Measurements from ENCODE around the gene RFXAP. TPM values are rescaled to one million over a fixed set of nuclear protein-coding genes. Genes with fewer than 3 reads are reported as not detected.
"Not testable (repeated sequence)": the region's sequence is repeated elsewhere in the genome, so short reads cannot be mapped to it uniquely, and the experiment has no call there.

RFXAP gene, protein sequence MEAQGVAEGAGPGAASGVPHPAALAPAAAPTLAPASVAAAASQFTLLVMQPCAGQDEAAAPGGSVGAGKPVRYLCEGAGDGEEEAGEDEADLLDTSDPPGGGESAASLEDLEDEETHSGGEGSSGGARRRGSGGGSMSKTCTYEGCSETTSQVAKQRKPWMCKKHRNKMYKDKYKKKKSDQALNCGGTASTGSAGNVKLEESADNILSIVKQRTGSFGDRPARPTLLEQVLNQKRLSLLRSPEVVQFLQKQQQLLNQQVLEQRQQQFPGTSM
- polyA plus RNA-seq (ENCODE audit: insufficient read length in 4 of 4) = 10 to 100 TPM; 14.5 to 28.4 (median 17.8) TPM

DNA sequence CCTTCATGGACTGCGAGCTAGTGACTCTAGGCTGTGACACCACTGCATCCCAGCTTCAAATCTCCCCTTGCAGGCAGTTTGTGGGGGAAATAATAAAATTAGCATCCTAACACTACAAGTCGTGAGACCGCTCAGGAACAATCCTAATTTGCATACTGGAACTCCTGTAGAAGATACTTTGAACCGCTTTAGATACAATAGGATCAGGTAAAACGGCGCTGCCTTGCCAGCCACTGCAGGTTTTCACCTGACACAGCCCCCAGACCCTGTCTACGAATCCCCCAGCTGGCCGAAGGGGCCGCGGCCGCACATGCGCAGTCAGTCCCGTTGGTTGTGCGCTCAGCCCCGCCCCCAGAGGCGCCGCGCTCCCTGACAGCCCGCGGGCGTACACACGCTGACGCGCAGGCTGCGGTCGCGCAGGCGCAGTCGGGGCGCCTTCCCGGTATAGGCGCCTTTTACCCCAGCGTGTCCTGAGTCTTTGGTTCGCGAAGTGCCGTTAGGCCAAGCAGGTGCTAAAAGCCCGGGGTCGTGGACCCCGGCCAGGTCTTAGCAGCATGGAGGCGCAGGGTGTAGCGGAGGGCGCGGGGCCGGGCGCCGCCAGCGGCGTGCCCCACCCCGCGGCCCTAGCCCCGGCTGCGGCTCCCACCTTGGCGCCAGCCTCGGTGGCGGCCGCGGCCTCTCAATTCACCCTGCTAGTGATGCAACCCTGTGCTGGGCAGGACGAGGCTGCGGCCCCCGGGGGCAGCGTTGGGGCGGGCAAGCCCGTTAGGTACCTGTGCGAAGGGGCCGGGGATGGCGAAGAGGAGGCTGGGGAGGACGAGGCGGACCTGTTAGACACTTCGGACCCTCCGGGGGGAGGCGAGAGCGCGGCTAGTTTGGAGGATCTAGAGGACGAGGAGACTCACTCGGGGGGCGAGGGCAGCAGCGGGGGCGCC is at the start of gene RFXAP:
Gene RFXAP (plus strand): TSS at position 419 of the 935 bp plus-strand sequence. CDS start 136 bp downstream, at position 555.
- DNase-seq (ENCODE audit: low read depth in 4 of 4, low spot score in 3 of 4) = peak; percentile 74 to 78 (median 77)

DNA sequence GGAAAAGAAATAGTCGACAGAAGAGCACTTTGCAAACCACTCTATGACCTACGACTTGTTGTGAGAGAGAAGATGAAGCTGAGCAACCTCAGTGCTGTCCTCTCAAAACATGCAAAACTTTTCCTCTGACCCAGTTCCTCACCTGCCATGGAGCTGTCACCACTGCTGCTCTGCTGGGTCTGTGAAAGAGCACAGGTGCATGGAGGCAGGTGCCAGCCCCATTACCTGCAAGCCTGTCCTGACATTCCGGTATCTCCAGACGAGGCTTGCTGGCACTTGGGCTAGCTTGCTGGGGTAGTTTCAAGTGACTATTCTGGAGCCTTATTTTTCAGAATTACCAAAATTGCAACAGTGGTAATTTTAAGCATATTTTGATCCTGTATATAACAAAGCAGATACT is 49.5 kb upstream of the RFXAP start:
- no peak for DNase-seq (ENCODE audit: low read depth in 4 of 4, low spot score in 3 of 4)

DNA sequence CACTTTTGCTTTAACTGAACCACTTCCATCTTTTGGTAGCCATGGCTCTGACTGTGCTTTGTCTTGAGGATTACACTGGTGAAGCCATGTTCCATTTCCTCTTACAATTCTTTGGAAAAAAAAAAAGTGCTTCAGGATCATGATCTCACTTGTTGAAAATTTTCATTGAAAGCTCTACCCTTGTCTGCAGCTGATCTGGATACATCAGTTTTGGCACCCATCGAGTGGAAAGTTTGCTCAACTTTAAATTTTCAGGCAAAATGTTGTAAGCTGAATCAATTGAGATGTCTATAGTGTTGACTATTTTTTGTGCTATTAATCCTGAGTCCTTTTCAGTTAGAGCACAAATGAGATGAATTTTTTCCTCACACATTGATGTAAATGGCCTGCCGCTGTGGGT is 48.3 kb upstream of the RFXAP start:
- DNase-seq (ENCODE audit: low read depth in 4 of 4, low spot score in 3 of 4) = no peak

DNA sequence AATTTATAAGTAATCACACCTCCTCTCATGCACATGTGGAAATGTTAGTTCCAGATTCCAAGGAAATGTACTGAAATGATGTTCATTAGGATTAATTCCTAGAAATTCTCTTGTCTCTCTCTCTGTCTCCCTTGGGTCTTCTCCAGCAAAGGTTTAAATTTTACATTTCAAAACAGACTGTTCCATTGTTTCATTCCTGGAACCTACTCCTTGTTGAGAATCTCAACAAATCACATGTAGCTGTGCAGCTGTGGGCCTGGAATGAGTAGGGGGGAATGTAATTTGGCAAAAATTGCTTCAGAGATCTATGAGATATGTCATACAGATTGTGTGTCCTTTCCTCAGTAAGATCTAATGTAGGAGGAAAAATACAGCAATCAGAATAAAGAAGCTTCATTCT is 46.2 kb upstream of the RFXAP start:
- no peak for DNase-seq (ENCODE audit: low read depth in 4 of 4, low spot score in 3 of 4)

DNA sequence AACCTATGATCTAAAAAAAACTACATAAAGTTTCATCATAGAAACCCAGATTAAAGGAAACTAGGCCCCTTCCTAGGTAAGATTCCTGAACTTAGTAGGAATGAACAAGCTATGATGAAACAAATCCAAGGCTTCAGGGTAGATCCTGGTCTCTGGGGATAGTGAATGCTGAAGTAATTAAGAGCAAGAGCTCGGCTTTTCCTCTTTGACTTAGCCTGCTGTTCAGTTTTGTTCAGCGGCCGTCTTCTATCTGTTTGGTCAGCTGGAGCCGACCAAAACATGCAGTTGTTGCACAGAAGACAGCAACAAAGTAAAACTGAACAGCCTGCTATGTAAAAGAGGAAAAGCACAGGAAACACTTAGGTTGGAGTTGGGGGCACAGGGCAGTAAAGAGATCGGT is 44.1 kb upstream of the RFXAP start:
- DNase-seq (ENCODE audit: low read depth in 4 of 4, low spot score in 3 of 4) = no peak

DNA sequence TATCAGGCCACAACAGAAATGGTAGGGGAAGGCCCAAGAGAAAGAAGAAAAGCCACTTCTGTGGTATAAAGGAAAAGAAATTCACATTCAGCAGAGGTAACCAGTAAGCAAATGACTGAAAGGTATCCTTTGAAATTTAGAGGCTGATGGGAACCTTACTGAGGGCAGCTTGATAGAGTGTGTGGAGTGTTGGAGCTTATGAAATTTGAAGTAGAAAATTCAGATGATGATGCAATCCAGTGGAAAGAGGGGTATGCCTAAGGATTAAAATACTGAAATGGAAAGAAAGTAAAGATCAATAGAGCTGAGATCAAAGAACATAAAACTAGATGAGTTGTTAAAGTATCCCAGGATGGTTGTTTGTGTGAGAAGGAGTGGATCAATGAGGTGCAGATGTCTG is 42.8 kb upstream of the RFXAP start:
- DNase-seq (ENCODE audit: low read depth in 4 of 4, low spot score in 3 of 4) = no peak

DNA sequence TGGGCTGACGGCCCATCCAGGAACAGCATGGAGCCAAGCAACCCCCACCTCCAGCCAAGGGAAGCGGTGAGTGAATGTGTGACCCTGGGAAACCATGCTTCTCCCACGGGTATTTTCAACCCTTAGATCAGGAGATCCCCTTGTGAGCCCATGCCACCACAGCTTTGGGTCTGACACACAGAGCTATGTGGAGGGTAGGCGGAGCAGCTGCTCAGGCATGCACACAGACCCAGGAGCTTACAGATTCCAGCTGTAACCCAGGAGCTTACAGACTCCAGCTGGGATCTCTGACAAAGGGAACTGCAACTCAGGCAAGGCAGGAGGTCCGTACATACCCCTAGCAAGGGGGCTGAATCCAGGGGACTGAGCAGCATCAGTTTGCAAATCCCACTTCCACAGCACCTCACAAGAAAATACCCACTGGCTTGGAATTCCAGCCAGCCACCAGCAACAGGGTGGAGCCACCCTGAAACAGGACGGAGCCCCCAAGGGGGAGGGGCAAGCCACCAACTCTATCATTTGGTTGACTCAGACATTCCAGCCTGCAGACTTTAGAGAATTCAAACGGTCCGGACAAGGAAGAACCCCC is 40.8 kb upstream of the RFXAP start:
- DNase-seq (ENCODE audit: low read depth in 4 of 4, low spot score in 3 of 4) = peak; percentile 56 to 70 (median 61)

DNA sequence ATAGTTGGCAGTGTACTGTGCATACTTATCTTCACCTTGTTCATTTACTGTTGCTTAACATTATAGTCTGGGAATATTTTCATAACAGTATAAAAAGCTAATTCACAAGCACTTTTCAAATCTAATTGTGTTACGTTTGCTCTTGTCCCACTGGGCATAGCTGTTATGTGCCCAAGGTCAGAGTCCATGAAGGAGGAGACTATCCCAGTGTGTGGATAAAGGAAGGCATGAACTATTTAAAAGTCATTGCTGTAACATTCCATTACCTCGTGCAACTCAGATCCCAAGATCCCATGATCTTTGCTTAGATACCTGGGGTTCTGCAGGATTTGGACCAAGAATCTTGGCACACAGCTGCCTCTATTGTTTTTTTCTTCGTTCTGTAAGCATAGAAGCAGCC is 35.1 kb upstream of the RFXAP start:
- DNase-seq (ENCODE audit: low read depth in 4 of 4, low spot score in 3 of 4) = no peak

DNA sequence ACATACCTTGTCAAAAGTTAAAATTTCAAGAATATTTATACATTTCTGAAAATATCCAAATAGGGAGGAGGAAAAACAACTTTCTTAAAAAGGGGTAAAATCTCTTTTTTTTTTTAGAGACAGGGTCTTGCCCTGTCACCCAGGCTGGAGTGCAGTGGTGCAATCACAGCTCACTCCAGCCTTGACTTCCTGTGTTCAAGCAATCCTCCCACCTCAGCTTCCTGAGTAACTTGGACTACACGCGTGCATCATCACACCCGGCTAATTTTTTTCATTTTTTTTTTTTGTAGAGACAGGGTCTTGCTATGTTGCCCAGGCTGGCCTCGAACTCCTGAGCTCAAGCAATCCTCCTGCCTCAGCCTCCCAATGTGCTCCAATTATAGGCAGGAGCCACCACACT is 32.8 kb upstream of the RFXAP start:
- DNase-seq (ENCODE audit: low read depth in 4 of 4, low spot score in 3 of 4) = not testable (repeated sequence)

DNA sequence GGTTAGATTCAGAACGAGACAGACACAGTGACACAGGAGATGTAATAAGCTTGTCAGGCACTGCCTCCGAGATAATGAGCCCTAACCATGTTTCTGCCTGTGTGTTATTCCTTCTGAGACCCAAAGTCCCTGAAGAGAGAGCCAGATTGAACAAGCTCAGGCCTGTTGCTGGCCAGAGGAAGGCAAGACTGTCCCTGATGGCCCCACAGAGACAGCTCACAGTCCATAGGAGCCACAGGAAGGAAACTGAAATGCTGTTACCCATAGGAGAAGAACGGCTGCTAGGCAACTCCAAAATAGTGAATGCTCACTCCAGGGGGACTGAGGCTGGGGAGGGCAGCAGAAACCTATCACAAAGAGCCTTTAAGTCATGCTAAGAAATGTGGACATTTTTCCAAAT is 31.8 kb upstream of the RFXAP start:
- no peak for DNase-seq (ENCODE audit: low read depth in 4 of 4, low spot score in 3 of 4)

DNA sequence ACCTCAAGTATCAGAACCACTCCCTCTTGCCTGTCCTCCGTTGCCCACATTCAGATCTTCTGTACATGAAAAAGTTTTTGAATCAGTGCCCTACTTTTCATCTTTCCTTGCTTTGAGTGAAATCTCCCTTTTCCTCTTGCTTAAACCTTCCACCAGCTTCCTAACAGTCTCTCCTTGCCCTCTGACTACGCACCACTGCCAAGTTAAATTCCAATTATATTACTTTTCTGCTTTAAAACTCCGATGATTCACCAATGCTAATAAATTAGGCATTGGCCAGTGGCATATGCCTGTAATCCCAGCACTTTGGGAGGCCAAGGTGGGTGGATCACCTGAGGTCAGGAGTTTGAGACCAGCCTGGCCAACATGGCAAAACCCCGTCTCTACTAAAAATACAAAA is 30.7 kb upstream of the RFXAP start:
- no peak for DNase-seq (ENCODE audit: low read depth in 4 of 4, low spot score in 3 of 4)

DNA sequence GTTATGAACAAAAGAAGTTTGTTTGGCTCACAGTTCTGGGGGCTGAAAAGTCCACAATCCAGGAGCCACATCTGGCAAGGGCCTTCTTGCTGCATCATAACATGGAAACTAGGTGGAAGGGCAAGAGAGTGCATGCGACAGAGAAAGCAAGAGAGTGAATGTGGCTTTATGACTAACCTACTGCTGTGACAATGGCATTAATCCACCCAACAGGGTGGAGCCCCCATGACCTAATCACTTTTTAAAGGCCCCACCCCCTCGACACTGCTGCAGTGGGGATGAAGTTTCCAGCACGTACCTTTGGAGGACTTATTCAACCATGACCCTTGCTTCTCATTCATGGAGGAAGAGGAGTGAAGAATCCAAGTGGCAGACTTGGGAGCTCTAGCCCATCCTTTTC is 30.0 kb upstream of the RFXAP start:
- DNase-seq (ENCODE audit: low read depth in 4 of 4, low spot score in 3 of 4) = no peak

DNA sequence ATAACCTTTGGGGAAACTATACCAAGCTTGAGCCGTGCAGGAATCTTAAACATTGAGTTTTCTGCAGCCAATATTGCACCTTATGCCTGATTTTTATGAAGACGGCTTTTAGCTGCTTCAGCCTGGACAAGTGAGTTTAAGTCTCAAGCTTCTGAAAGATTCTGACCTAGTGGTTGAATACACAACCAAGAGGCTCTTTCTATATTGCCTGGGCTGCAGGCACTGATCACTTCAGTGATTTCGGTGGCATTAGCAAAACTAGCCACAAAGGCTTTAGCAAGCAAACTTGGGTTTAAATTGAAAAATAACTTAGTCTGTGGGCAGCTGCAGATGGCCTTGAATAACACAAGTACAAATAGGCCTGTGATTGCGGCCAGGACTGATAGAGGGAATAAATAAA is 29.3 kb upstream of the RFXAP start:
- no peak for DNase-seq (ENCODE audit: low read depth in 4 of 4, low spot score in 3 of 4)

DNA sequence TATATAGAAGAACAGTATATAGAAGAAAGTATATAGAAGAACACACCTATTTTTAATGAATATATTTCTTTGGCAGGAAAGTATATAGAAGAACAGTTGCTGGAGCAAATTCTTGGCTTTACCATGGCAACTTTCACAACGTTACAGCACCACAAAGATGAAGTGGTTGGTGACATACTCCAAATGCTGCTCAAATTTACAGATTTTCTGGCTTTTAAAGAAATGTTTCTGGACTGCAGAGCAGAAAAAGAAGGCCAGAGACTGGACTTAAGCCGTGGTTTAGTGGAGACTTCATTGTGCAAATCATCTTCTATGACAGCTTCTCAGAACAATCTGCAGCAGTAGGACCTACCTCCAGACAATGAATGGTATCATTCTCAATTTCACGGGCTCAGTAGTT is 24.3 kb upstream of the RFXAP start:
- no peak for DNase-seq (ENCODE audit: low read depth in 4 of 4, low spot score in 3 of 4)

DNA sequence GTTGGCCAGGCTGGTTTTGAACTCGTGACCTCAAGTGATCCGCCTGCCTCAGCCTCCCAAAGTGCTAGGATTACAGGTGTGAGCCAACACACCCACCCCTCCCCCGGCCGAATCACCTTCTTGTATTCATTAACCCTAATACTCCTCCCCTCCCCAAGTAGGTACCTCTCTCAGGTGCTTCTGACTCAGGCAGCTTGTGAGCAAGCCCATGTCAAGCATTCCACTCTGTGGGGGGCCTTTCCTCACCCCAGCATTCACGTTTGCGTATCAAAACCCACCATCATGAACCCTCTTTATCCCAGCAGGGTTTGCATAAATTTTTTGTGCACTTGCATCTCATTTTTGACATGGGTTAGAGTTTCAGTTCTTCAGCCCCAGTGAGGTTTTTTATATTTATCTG is 23.6 kb upstream of the RFXAP start:
- no peak for DNase-seq (ENCODE audit: low read depth in 4 of 4, low spot score in 3 of 4)

DNA sequence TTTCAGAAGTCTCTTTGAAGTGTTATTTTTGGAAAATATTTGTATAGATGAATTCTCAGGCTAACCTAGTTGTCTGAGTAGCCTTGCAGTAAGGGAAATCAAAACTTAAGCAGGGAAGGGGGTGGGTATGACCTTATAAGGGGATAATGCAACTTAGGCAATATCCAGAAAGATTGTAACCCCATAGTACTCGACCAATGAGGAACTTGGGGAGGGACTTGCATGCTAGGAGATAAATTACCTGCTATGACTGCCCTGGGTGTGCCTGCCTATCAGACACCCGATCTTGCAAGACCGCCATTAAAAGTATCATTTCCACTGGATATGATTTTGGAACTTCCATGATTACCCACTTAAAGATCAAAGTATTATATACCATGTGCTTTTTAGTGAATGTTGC is 23.0 kb upstream of the RFXAP start:
- DNase-seq (ENCODE audit: low read depth in 4 of 4, low spot score in 3 of 4) = no peak

DNA sequence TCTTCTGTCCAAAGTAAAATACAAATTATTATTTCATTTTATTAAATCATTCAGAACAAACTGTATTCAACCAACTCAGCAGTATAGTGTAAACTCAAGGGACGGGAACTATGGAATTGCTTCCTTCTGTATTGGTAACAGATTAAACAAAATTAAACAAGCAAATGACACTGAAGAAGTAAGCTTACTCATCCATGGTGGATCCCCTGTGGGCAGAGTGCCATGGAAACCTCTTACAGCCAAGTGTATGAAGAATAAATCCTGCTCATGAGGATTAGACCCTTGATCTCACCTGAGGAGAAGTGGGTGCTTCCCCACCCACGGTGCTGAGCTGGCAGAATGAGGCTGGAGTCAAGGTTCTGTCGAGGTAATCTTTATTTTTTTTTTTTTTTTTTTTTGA is 18.0 kb upstream of the RFXAP start:
- DNase-seq (ENCODE audit: low read depth in 4 of 4, low spot score in 3 of 4) = no peak

DNA sequence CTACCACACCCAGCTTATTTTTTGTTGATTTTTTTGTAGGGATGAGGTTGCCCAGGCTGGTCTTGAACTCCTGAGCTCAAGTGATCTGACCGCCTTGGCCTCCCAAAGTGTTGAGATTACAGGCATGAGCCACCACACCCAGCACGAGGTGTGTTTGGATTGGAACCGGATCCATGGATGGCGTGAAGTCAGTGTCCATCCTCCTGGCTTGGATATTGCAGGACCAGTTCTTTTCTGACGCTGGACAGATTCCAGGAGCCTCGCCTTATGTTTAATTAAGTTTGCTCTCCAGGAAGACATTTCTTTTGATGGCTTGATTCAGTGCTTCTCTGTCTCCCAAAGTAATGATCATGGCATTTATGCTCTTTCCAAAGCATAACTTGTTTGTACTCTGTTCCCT is 14.4 kb upstream of the RFXAP start:
- DNase-seq (ENCODE audit: low read depth in 4 of 4, low spot score in 3 of 4) = no peak

DNA sequence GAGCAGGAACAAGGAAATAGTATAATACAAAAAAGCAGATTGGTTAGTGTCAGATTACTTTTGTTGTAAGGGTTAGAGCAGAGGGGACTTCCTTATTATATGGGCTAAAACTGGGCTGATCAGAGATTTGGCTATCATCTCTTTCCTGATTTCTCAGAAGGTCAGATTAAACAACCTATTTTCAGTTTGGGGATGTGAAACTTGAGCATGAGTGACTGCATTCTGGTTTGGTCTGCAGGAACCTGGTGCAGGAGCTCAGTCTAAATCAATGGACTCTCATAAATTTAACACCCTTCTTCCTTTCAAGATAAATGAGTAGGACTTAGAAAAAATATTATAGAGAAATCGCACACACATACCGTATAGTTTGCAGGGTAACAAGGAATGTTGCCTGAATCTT is 12.9 kb upstream of the RFXAP start:
- no peak for DNase-seq (ENCODE audit: low read depth in 4 of 4, low spot score in 3 of 4)

DNA sequence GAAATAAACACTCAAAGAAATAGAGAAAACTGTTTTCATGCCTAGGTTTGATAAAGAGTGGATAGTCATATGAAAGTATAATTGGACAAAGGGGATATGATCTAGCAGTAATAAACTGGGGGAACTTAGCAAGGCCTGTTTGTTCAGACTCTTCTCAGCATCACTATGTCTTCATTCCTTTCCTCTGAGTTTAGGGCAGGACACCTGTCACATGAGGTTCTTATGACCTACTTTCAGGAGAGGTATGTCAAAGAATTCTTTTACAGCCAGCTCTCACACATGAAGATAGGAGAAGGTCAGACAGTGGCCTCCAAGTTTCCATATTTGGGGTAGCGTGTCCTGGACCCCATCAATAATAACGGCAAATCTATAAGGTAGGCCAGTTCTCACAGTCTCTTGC is 11.4 kb upstream of the RFXAP start:
- no peak for DNase-seq (ENCODE audit: low read depth in 4 of 4, low spot score in 3 of 4)

DNA sequence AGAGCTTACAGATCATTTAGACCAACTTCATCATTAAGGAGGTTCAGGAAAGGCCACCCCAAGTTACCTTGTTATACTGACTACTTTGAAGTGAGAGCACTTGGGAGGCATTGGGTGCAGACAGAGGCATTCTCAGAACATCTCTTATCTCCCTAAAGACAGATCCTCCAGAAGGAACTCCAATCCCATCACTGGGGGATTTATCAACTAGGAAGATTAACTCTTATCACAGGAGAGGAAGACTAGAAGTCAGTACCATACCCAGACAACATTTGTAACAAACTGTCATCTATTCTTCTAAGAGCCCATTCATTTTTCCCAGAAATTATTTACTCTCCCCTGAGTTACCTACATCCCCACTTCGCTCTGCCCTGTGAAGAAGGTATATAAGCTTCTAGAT is 5.8 kb upstream of the RFXAP start:
- DNase-seq (ENCODE audit: low read depth in 4 of 4, low spot score in 3 of 4) = no peak

DNA sequence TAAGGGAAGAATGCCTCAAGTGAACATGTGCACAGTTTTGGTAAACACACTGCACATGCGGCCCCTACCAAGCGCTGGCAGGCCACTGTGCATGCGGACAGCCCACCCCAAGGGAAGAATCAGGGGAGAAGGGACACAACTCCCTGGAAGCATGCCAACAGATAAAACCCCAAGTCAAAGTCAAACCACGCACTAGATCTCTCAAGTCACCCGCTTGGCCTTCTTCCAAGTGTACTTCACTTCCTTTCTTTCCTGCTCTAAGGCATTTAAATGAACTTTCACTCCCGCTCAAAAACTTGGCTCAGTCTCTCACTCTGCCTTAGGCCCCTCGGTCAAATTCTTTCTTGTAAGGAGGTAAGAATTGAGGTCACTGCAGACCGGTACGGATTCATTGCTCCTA is 4.6 kb upstream of the RFXAP start:
- peak in 2 of 4 donors; percentile 20 to 29 for DNase-seq (ENCODE audit: low read depth in 4 of 4, low spot score in 3 of 4)

Measured in left renal pelvis (tissue), 4 donors.